ENCODE results near the gene FSCN2.

DNA sequence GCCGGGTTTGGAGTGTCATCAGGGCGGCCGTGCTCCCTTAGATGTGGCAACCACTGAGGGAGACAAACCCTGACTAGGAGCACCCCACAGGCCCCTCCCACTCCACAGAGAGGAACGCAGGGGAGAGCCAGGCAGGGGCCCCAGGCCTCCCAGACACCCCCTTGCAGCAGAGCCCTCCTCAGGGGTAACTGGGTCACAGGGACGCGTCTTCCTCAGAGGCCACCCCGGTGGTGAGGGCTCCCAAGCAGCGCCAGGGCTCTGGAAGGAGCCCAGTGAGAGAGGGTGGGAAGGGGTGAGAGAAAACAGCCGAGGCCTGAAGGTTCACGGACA, 11.4 kb downstream of the FSCN2 start:
- no peak for TF ChIP-seq POLR2A (IDR thresholded peaks at IDR 0.05)
- TF ChIP-seq, protein P1, sequence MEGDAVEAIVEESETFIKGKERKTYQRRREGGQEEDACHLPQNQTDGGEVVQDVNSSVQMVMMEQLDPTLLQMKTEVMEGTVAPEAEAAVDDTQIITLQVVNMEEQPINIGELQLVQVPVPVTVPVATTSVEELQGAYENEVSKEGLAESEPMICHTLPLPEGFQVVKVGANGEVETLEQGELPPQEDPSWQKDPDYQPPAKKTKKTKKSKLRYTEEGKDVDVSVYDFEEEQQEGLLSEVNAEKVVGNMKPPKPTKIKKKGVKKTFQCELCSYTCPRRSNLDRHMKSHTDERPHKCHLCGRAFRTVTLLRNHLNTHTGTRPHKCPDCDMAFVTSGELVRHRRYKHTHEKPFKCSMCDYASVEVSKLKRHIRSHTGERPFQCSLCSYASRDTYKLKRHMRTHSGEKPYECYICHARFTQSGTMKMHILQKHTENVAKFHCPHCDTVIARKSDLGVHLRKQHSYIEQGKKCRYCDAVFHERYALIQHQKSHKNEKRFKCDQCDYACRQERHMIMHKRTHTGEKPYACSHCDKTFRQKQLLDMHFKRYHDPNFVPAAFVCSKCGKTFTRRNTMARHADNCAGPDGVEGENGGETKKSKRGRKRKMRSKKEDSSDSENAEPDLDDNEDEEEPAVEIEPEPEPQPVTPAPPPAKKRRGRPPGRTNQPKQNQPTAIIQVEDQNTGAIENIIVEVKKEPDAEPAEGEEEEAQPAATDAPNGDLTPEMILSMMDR (IDR thresholded peaks at IDR 0.05): no peak

Data from esophagus squamous epithelium (tissue), 4 donors.